GM12892 (cell line): Measurements from ENCODE around the gene CR1L.

Experiments used
- POLR2A ChIP-seq: IDR thresholded peaks from 2 replicates; pipeline ENCODE4 v1.6.1; 2011; ENCODE audit warnings: low read depth, low read length, control low read depth
- POLR2AphosphoS5 ChIP-seq: IDR thresholded peaks from 2 replicates; pipeline ENCODE4 v1.6.1; 2011; ENCODE audit warnings: low read depth, low read length, control low read depth
- TAF1 ChIP-seq: IDR thresholded peaks from 2 replicates; pipeline ENCODE4 v1.6.1; 2011; ENCODE audit warnings: low read depth, mild to moderate bottlenecking, control low read depth, low read length, borderline replicate concordance

DNA sequence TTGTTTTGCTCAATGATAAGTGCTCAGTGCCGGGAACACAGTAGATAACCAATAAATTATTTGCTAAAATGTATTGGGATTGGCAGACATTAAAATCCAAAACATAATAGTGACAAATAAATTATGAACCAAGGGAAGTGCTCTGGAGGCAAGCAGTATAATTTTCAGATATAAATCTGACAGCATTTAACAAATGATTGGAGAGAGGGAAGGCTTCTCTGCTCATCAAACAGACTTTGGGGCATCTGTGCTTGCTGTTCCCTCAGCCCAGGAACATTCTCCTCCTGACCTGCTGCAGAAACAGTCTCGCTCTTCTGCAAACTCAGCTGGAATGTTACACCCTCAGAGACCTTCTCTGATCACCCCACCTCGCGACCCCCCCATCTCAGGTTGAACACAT lies 109.1 kb downstream of the CR1L start:
- no peak for TF ChIP-seq POLR2A
- TF ChIP-seq TAF1: no peak
- TF ChIP-seq POLR2AphosphoS5: no peak
